Dermis blood vessel endothelial cell (primary cell): ENCODE data around the gene MUC4. TPM values are rescaled to one million over a fixed set of nuclear protein-coding genes. Genes with fewer than 3 reads are reported as not detected.

Source experiments
- total RNA-seq: library from RNA; depleted of rRNA; stranded (reverse); fragments of >200 nt; gene quantifications from 2 replicates; pipeline ENCODE4 v1.2.3, GENCODE V29; 2014

MUC4 gene
- total RNA-seq, 1 donor from 2014 or later, result 0.17 TPM

Other genes starting within 250 kb of the MUC4 start
- gene APOD, start 228.0 kb downstream of the MUC4 start, total RNA-seq, result 16.2 and 27.1 TPM in 2 replicates
- gene MUC20, start 91.0 kb downstream of the MUC4 start, total RNA-seq, result 0.51 TPM in 1 of 2 replicates, not detected in the other
- 16.6 and 20.1 TPM in 2 replicates for gene TNK2, start 96.6 kb upstream of the MUC4 start, total RNA-seq